ENCODE data around the gene TSEN34.
A peak's percentile ranks its signal among the peaks of the same experiment; 100 is the strongest.
"Not testable (repeated sequence)": the region's sequence is repeated elsewhere in the genome, so short reads cannot be mapped to it uniquely, and the experiment has no call there.

TSEN34 gene

GRCh38 chr19:54209811-54210494 is 18.8 kb downstream of the TSEN34 start:
- DNase-seq, result peak; percentile 84

GRCh38 chr19:54211235-54211634 is 20.1 kb downstream of the TSEN34 start:
- DNase-seq, result no peak

GRCh38 chr19:54214217-54214616 is 23.1 kb downstream of the TSEN34 start:
- DNase-seq, result not testable (repeated sequence)

- not testable (repeated sequence) for DNase-seq
These were observed 23.6 kb downstream of the TSEN34 start for GRCh38 chr19:54214734-54215133.

GRCh38 chr19:54216869-54217268 is 25.8 kb downstream of the TSEN34 start:
- no peak for DNase-seq

GRCh38 chr19:54217517-54218247 is 26.6 kb downstream of the TSEN34 start:
- not testable (repeated sequence) for DNase-seq

- no peak for DNase-seq
These were observed 27.2 kb downstream of the TSEN34 start for GRCh38 chr19:54218259-54218658.

- no peak for DNase-seq
These were observed 28.0 kb downstream of the TSEN34 start for GRCh38 chr19:54218960-54219661.

GRCh38 chr19:54219702-54220101 is 28.6 kb downstream of the TSEN34 start:
- not testable (repeated sequence) for DNase-seq

GRCh38 chr19:54221947-54222346 is 30.8 kb downstream of the TSEN34 start:
- DNase-seq, result not testable (repeated sequence)

- not testable (repeated sequence) for DNase-seq
These were observed 31.6 kb downstream of the TSEN34 start, which contains the start of gene LILRB3 for GRCh38 chr19:54222474-54223276. TSS of gene LILRB3 (minus strand) at chr19:54223007. CDS start at chr19:54222976, 31 bp downstream.

- not testable (repeated sequence) for DNase-seq
These were observed 32.3 kb downstream of the TSEN34 start for GRCh38 chr19:54223277-54223936.

GRCh38 chr19:54223937-54224281 is 32.8 kb downstream of the TSEN34 start:
- DNase-seq, result not testable (repeated sequence)

GRCh38 chr19:54224619-54225018 is 33.5 kb downstream of the TSEN34 start:
- not testable (repeated sequence) for DNase-seq

- no peak for DNase-seq
These were observed 38.0 kb downstream of the TSEN34 start for GRCh38 chr19:54229146-54229545.

GRCh38 chr19:54230031-54230430 is 38.9 kb downstream of the TSEN34 start:
- no peak for DNase-seq

GRCh38 chr19:54231077-54231931 is 40.2 kb downstream of the TSEN34 start:
- peak; percentile 79 for DNase-seq

GRCh38 chr19:54233941-54234340 is 42.8 kb downstream of the TSEN34 start:
- DNase-seq, result no peak

GRCh38 chr19:54239491-54240371 is 48.6 kb downstream of the TSEN34 start:
- DNase-seq, result not testable (repeated sequence)
